ENCODE measurements around the gene TRIP12.

DNA sequence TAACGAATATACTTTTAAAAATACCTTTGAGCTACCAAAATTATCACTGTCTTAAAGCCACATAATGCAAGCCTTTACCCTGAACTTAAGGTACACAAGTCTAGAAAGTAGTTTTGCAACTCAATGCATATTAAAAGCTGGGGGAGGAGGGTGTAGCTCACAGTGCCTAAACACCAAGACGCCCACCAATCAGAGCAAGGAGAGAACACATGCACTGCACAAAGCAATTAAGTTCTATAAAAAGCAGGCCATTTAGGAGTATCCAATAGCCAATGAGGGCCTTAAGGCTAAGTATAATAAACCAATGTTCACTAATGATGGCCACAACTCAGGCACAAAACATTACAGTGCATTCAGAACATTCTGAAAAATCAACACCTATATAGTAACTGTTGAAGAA lies 16.2 kb downstream of the TRIP12 start:
- TF ChIP-seq POLR2A (IDR thresholded peaks at IDR 0.05; ENCODE audit: low read depth, low read length) (no peak), POLR2AphosphoS5 (IDR thresholded peaks at IDR 0.05; ENCODE audit: insufficient read depth, low read depth, low read length) (no peak), JUN (IDR thresholded peaks at IDR 0.05; ENCODE audit: borderline replicate concordance, insufficient read depth, insufficient read length, low read depth) (no peak), MYC (IDR thresholded peaks at IDR 0.05; ENCODE audit: low read depth, low read length) (no peak), EZH2 (IDR thresholded peaks at IDR 0.05; ENCODE audit: borderline replicate concordance, low read depth, low read length, severe bottlenecking) (no peak), FOS (IDR thresholded peaks at IDR 0.05; ENCODE audit: borderline replicate concordance, insufficient read depth, low read length) (no peak)
- TF ChIP-seq, protein P1, sequence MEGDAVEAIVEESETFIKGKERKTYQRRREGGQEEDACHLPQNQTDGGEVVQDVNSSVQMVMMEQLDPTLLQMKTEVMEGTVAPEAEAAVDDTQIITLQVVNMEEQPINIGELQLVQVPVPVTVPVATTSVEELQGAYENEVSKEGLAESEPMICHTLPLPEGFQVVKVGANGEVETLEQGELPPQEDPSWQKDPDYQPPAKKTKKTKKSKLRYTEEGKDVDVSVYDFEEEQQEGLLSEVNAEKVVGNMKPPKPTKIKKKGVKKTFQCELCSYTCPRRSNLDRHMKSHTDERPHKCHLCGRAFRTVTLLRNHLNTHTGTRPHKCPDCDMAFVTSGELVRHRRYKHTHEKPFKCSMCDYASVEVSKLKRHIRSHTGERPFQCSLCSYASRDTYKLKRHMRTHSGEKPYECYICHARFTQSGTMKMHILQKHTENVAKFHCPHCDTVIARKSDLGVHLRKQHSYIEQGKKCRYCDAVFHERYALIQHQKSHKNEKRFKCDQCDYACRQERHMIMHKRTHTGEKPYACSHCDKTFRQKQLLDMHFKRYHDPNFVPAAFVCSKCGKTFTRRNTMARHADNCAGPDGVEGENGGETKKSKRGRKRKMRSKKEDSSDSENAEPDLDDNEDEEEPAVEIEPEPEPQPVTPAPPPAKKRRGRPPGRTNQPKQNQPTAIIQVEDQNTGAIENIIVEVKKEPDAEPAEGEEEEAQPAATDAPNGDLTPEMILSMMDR (IDR thresholded peaks at IDR 0.05; ENCODE audit: extremely low read depth in 1 of 2, insufficient read depth in 1 of 2, low read depth in 1 of 2, low read length in 2 of 2): no peak
- TF ChIP-seq, protein P2, sequence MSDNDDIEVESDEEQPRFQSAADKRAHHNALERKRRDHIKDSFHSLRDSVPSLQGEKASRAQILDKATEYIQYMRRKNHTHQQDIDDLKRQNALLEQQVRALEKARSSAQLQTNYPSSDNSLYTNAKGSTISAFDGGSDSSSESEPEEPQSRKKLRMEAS (IDR thresholded peaks at IDR 0.05; ENCODE audit: insufficient read depth, insufficient read length): no peak
